Suprapubic skin (tissue), 3 donors: ENCODE measurements around the gene ANKRD44.

Experiments
- CTCF ChIP-seq, 2 donors: fragments of 200-600 bp in 1 of 2; fragments of 450-650 bp in 1 of 2; sonication (generic) in 1 of 2; IDR thresholded peaks; one replicate each; pipeline ENCODE4 v1.5.1; 2016 to 2019; ENCODE audit warnings: antibody characterized with exemption in 2 of 2, mild to moderate bottlenecking in 1 of 2, moderate library complexity in 1 of 2
- POLR2A ChIP-seq, 2 donors: fragments of 450-650 bp; IDR thresholded peaks; one replicate each; pipeline ENCODE4 v1.6.1; 2017; ENCODE audit warnings: antibody characterized with exemption in 2 of 2, mild to moderate bottlenecking in 2 of 2, moderate library complexity in 2 of 2

DNA sequence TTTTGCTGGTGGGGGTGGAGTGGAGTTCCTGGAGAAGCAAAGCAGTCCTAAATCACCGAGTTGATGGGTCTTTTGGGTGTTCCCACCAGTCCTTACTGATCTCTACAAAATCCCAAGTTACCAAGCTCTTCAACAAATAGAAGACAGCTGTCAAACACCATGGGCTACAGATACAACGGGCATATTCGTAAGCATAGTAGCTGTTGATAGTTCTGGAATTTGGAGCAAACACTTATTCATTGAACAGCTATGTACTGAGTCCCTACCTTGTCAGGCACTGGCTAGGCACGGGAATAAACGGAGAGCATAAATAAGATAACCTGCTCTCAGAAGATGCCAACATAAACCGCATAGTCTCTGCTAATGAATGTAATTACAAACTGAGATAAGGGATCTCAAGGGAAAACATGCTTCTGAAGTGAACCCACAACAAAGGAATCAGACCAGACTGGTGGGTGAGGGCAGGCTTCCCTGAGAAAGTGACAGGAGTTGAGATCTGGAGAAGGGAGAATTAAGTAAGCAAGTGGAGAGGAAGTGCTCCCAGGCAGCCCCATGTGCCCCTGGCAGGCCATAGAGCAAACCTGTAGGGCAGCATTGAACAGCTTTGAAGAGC is 947 bp upstream of the ANKRD44 start:
- no peak for TF ChIP-seq CTCF (IDR thresholded peaks at IDR 0.05)
- no peak for TF ChIP-seq POLR2A (IDR thresholded peaks at IDR 0.05)
